Keratinocyte (primary cell): ENCODE results near the gene DDT. TPM values are rescaled to one million over a fixed set of nuclear protein-coding genes. Genes with fewer than 3 reads are reported as not detected.
"Not testable (repeated sequence)": the region's sequence is repeated elsewhere in the genome, so short reads cannot be mapped to it uniquely, and the experiment has no call there.

Experiments
- DNase-seq: peaks from one replicate; pipeline ENCODE4 v3.0.0-alpha.2; 2011; ENCODE audit warnings: low read depth, missing footprints, low spot score
- FAIRE-seq: peaks from 2 replicates; lab custom pipeline; 2011; peaks lifted over from hg19 to GRCh38; lab: Jason Lieb, UNC
- H2AFZ ChIP-seq: 2 replicates; pipeline ENCODE4 v1.6.0; 2012; ENCODE audit warnings: low read length, control low read depth, inconsistent platforms; ENCODE audit not compliant: control insufficient read depth
- H3K27ac ChIP-seq: 2 replicates; pipeline ENCODE4 v1.5.1; 2011; ENCODE audit warnings: low read length; ENCODE audit not compliant: control insufficient read depth, insufficient read depth
- H3K27me3 ChIP-seq: 3 replicates; pipeline ENCODE4 v1.6.0; 2011; ENCODE audit warnings: low read length; ENCODE audit not compliant: control insufficient read depth, insufficient read depth; ENCODE audit errors: extremely low read depth
- H3K36me3 ChIP-seq, 2 experiments: 2 replicates in 1 of 2; 3 replicates in 1 of 2; pipeline ENCODE4 v1.5.1; 2011; ENCODE audit warnings: low read length in 2 of 2, mild to moderate bottlenecking in 1 of 2; ENCODE audit not compliant: control insufficient read depth in 2 of 2, insufficient read depth in 2 of 2; ENCODE audit errors: extremely low read depth in 1 of 2
- H3K4me1 ChIP-seq: 3 replicates; pipeline ENCODE4 v1.5.1; 2011; ENCODE audit warnings: low read length; ENCODE audit not compliant: control insufficient read depth, insufficient read depth; ENCODE audit errors: extremely low read depth
- H3K4me2 ChIP-seq: 3 replicates; pipeline ENCODE4 v1.6.0; 2011; ENCODE audit warnings: low read depth, low read length; ENCODE audit not compliant: control insufficient read depth, insufficient read depth; ENCODE audit errors: extremely low read depth
- H3K4me3 ChIP-seq, 3 experiments: fragments of 200-600 bp in 1 of 3; sonication (generic) in 1 of 3; 2 replicates in 2 of 3; 3 replicates in 1 of 3; pipeline ENCODE4 v1.5.1; 2011 to 2016; ENCODE audit warnings: low read length in 3 of 3, mild to moderate bottlenecking in 3 of 3, control low read depth in 2 of 3, inconsistent platforms in 1 of 3, low read depth in 1 of 3, mixed read lengths in 1 of 3, mixed run types in 1 of 3, moderate library complexity in 1 of 3; ENCODE audit not compliant: control insufficient read depth in 2 of 3, insufficient read depth in 2 of 3; ENCODE audit errors: extremely low read depth in 1 of 3
- H3K79me2 ChIP-seq: 2 replicates; pipeline ENCODE4 v1.6.0; 2012; ENCODE audit warnings: low read length; ENCODE audit not compliant: control insufficient read depth, insufficient read depth
- H3K9ac ChIP-seq: 3 replicates; pipeline ENCODE4 v1.6.0; 2011; ENCODE audit warnings: low read length; ENCODE audit not compliant: control insufficient read depth, insufficient read depth; ENCODE audit errors: extremely low read depth
- H3K9me1 ChIP-seq: 3 replicates; pipeline ENCODE4 v1.6.0; 2011; ENCODE audit warnings: low read length; ENCODE audit not compliant: control insufficient read depth, insufficient read depth; ENCODE audit errors: extremely low read depth
- H3K9me3 ChIP-seq: 2 replicates; pipeline ENCODE4 v1.5.1; 2012; ENCODE audit warnings: low read depth, low read length; ENCODE audit not compliant: control insufficient read depth
- H4K20me1 ChIP-seq: 3 replicates; pipeline ENCODE4 v1.6.0; 2011; ENCODE audit warnings: low read length; ENCODE audit not compliant: control insufficient read depth, insufficient read depth; ENCODE audit errors: extremely low read depth
- EZH2 ChIP-seq: IDR thresholded peaks from one replicate; pipeline ENCODE4 v1.6.1; 2012; ENCODE audit warnings: inconsistent platforms, mild to moderate bottlenecking, low read length, moderate library complexity
- dilution Hi-C: fragments of 300-500 bp; cut with MboI; formaldehyde crosslinking; loops from one replicate; pipeline ENCODE4 v1.7.0; 2020; ENCODE audit warnings: low sequenced_read_pairs; ENCODE audit not compliant: extremely low pct_ligation_motif_present
- polyA plus RNA-seq, 5 experiments: library from polyadenylated mRNA; depleted of rRNA in 3 of 5; stranded (reverse) in 3 of 5; stranded (forward) in 1 of 5; unstranded in 1 of 5; fragments of >200 nt; gene quantifications; 1 replicate in 1 of 5; 2 replicates in 3 of 5; 3 replicates in 1 of 5; pipeline versions ENCODE4 v1.2.1 to v1.2.3, GENCODE V29; 2011 to 2012; ENCODE audit warnings: missing spikeins in 2 of 5, low read depth in 1 of 5, low replicate concordance in 1 of 5
- TF ChIP-seq, protein P1 (sequence below), 3 experiments: IDR thresholded peaks in 1 of 3; conservative IDR thresholded peaks in 1 of 3; optimal IDR thresholded peaks in 1 of 3; 2 replicates in 2 of 3; 3 replicates in 1 of 3; pipeline versions ENCODE3 to v1.5.1; 2011; ENCODE audit warnings: low read length in 3 of 3, mild to moderate bottlenecking in 3 of 3, moderate library complexity in 2 of 3, control low read depth in 1 of 3, inconsistent platforms in 1 of 3; ENCODE audit not compliant: insufficient read depth in 2 of 3; ENCODE audit errors: extremely low read depth in 1 of 3

Gene DDT
- polyA plus RNA-seq, 1 donor (not counting 4 experiments of a cell fraction or from before 2014, with no cell fraction given): 151 TPM

DNA sequence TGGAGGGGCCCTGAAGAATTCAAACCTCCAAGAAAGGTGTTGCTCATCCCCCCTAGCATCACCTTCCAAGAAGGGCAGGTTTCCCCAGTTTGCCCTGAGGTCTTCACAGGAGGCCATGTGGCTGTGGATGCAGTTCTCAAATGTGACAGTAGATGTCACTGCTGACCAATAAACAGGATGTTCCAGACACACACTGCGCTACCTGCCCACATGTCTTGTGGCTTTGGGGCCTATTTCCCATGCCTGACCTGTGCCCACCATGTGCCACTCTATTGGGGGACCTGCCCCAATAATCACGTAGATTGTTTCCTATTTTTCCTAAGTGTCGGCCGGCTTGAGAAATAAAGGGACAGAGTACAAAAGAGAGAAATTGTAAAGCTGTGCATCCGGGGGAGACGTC lies 10.2 kb upstream of the DDT start:
- H3K4me3 ChIP-seq: no peak overlapping the region
- DNase-seq (no peak), FAIRE-seq (peak; percentile 58)

DNA sequence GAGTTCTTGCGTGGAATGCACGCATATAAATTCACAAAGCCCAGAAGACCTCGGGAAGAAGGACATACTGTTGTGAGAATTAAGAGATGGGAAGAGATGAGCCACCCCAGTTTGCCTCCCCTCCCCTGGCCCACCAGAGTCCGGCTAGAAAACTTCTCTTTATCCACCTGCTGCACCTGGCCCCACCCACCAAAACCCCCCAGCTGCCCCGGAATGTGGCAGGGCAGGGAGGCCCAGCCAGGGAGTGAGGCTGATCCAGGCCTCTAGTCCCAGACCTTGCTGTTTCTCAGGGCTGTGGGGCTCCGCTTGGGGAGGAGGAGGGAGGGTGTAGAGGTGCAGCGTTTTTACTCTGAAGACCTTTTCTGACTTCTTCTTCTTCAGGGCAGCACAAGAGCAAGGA lies 6.3 kb upstream of the DDT start:
- H3K4me1 ChIP-seq, H3K4me3 ChIP-seq, H3K9ac ChIP-seq, H3K36me3 ChIP-seq, H4K20me1 ChIP-seq, H2AFZ ChIP-seq, H3K27me3 ChIP-seq, H3K27ac ChIP-seq, H3K9me1 ChIP-seq, DNase-seq, H3K79me2 ChIP-seq, H3K9me3 ChIP-seq, H3K4me2 ChIP-seq, dilution Hi-C loops, FAIRE-seq: not testable (repeated sequence)

More for the DNA sequence above, 10.2 kb upstream of the DDT start:
- Histone ChIP-seq H3K27me3 (no peaks in the 10 kb centered on the region), H3K79me2 (no peaks in the 10 kb centered on the region), H2AFZ (no peak overlapping the region), H3K27ac (no peak overlapping the region), H3K4me2 (no peak overlapping the region), H3K9me3 (no peaks in the 10 kb centered on the region), H4K20me1 (no peaks in the 10 kb centered on the region), H3K9me1 (no peaks in the 10 kb centered on the region), H3K36me3 (no peaks in the 10 kb centered on the region), H3K9ac (no peak overlapping the region), H3K4me1 (no peaks in the 10 kb centered on the region)
- TF ChIP-seq, protein P1, sequence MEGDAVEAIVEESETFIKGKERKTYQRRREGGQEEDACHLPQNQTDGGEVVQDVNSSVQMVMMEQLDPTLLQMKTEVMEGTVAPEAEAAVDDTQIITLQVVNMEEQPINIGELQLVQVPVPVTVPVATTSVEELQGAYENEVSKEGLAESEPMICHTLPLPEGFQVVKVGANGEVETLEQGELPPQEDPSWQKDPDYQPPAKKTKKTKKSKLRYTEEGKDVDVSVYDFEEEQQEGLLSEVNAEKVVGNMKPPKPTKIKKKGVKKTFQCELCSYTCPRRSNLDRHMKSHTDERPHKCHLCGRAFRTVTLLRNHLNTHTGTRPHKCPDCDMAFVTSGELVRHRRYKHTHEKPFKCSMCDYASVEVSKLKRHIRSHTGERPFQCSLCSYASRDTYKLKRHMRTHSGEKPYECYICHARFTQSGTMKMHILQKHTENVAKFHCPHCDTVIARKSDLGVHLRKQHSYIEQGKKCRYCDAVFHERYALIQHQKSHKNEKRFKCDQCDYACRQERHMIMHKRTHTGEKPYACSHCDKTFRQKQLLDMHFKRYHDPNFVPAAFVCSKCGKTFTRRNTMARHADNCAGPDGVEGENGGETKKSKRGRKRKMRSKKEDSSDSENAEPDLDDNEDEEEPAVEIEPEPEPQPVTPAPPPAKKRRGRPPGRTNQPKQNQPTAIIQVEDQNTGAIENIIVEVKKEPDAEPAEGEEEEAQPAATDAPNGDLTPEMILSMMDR (optimal IDR thresholded peaks at IDR 0.05 in 1 of 3, IDR thresholded peaks at IDR 0.05 in 1 of 3, conservative IDR thresholded peaks at IDR 0.05 in 1 of 3; ENCODE audit: extremely low read depth in 1 of 3, insufficient read depth in 2 of 3, low read length in 3 of 3): peak; percentile 35 to 68 (median 59)
- TF ChIP-seq EZH2: no peak
- dilution Hi-C loops: no loop called here

DNA sequence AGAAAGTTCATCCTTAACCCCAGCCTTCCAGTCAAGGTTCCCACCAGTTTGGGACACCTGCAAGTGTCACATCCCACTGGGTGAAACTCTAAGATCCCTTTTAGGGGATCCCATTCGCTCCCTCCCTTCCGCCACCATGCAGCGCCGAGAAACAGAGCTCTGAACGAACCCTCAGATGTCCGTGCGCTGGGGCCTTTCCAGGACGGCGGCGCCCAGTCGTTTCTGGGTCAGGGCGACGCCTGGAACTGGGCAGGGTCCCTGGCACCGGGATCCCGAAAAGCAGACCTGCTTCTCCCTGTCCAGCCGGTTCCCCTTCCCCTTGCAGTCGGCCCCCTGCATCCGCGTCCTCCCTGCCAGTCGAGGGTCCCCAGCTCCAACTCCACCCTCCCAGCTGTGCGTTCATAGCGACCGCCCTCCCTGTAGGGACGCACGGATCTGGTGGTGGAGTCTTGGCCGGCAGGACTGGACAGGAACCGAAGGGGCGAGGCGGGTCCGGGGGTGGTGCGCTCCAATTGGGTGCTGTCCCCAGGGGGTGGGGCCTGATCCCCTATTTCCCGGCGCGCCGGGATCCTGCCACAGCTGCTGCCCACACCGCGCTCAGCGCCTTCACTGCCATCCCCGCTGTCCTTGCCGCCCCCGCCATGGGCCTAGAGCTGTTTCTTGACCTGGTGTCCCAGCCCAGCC lies 5.5 kb upstream of the DDT start, which contains the start of gene GSTT2:
Gene GSTT2, plus strand, starts transcription at position 578 of the 684 bp plus-strand sequence.
- H3K4me2 ChIP-seq: not testable (repeated sequence)

DNA sequence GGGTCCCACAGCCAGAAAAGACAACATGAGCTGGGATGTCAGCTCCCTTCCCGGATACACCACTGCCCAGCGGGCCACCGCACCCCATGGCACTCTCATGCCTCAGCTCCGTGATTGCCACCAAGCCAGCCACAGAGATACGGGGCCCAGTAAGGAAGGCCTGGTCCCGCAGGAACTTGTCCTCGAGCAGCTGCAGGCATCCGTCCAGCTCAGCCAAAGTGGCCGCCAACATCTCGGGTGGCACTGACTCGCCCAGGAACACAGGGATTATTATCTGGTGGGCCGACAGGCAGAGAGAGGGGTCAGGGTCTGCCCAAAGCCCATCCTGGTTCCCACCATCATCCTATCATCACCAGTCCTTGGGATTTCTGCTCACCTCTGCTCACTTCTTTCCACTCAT lies 3.1 kb upstream of the DDT start:
- H3K4me1 ChIP-seq, H3K36me3 ChIP-seq, H3K27me3 ChIP-seq, H4K20me1 ChIP-seq, H3K9me3 ChIP-seq, H2AFZ ChIP-seq, H3K79me2 ChIP-seq, H3K4me3 ChIP-seq, dilution Hi-C loops, H3K27ac ChIP-seq, H3K9ac ChIP-seq, H3K4me2 ChIP-seq, H3K9me1 ChIP-seq, DNase-seq, FAIRE-seq: not testable (repeated sequence)

More for the DNA sequence above, 5.5 kb upstream of the DDT start, which contains the start of gene GSTT2:
- H3K27me3 ChIP-seq, DNase-seq, H3K36me3 ChIP-seq, H3K4me1 ChIP-seq, H2AFZ ChIP-seq, H3K4me3 ChIP-seq, H3K9me3 ChIP-seq, dilution Hi-C loops, H3K9me1 ChIP-seq, H3K27ac ChIP-seq, H3K9ac ChIP-seq, H3K79me2 ChIP-seq, H4K20me1 ChIP-seq: not testable (repeated sequence)
- FAIRE-seq: peak; percentile 85
